Measurements from ENCODE around the gene MAP6.
"Not testable (repeated sequence)": the region's sequence is repeated elsewhere in the genome, so short reads cannot be mapped to it uniquely, and the experiment has no call there.

MAP6 gene

GRCh38 chr11:75668451-75669297 lies at the start of gene MAP6:
Gene MAP6 (minus strand): TSS chr11:75669038. CDS start chr11:75668369, 669 bp downstream.
- peak; percentile 91 for DNase-seq

- DNase-seq = no peak
Observed at GRCh38 chr11:75717608-75718418, 49.0 kb upstream of the MAP6 start, which contains the start of gene MOGAT2. Gene MOGAT2 (plus strand): TSS chr11:75717838. CDS start chr11:75717889, 51 bp downstream.

GRCh38 chr11:75716659-75717058 lies 47.8 kb upstream of the MAP6 start:
- peak; percentile 3 for DNase-seq

GRCh38 chr11:75715688-75716087 lies 46.9 kb upstream of the MAP6 start:
- no peak for DNase-seq

GRCh38 chr11:75714211-75714610 lies 45.4 kb upstream of the MAP6 start:
- no peak for DNase-seq

GRCh38 chr11:75706260-75706729 lies 37.5 kb upstream of the MAP6 start:
- peak; percentile 53 for DNase-seq

DNA sequence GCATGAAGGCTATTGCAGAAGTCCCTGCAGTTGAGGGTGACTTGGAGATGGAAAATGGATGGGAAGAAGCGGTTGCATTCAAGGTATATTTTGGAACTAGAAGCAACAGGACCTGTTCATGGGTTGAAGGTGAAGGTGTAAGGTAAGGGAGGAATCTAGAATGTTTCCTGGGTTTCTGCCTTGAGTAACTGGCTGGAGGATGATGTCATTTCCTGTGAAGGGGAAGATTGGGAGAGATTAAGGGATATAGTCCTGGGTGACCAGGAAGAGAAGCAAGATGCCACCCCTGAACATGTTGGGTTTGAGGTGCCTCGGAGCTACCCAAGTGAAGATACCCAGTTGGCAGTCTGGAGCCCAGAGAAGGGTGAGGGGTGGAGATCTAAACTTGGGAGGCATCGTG lies 36.7 kb upstream of the MAP6 start:
- DNase-seq = no peak

GRCh38 chr11:75703695-75704237 lies 34.9 kb upstream of the MAP6 start:
- no peak for DNase-seq

GRCh38 chr11:75700940-75701339 lies 32.1 kb upstream of the MAP6 start:
- no peak for DNase-seq

DNA sequence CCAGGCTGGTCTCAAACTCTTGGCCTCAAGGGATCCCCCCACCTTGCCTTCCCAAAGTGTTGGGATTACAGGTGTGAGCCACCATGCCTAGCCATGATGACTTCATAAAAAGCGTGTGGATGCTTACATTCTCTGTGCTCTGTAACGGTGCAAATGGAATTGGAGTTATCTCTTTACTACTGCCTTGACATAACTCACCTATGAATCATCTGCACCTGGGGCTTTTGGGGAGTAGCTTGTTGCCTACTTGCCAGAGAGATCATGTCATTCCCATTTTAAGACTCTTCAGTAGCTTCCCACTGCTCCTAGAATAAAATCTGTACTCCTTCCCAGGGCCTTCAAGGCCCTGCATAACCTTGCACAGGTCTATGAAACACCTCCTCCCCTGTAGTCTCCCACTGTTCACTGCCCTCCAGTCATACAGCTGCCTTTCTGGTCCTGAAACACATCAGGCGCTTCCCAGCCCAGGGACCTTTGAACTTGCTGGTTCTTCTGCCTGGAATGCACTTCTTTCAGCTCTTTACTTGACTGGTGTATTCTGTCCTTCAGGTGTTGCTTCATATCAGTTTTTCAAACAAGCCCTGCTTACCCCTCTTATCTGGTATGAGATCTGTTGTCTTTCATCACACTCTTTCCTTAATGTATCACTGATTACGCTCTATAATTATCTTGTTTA lies 29.2 kb upstream of the MAP6 start:
- DNase-seq = no peak

DNA sequence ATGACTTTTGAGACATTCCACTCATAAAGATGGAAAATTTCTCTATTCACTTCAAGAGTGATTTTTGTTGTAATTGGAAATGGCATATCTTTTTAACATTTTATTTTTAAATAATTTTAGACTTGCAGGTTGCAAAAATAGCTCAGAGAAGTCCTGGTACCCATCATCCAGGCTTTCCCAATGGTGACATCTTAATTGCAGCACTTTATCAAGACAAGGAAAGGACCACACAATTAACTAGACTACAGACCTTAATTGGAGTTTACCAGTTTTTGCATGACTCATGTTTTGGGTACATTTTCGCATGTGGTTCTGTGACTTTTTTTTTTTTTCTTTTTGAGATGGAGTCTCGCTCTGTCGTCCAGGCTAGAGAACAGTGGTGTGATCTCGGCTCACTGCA lies 23.0 kb upstream of the MAP6 start:
- no peak for DNase-seq

GRCh38 chr11:75689863-75690609 lies 21.2 kb upstream of the MAP6 start:
- no peak for DNase-seq

DNA sequence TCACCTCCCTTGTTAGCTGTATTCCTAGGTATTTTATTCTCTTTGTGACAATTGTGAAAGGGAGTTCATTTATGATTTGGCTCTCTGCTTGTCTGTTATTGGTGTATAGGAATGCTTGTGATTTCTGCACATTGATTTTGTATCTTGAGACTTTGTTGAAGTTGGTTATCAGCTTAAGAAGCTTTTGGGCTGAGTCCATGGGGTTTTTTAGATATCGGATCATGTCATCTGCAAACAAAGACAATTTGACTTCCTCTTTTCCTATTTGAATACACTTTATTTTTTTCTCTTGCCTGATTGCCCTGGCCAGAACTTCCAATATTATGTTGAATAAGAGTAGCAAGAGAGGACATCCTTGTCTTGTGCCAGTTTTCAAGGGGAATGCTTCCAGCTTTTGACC lies 15.0 kb upstream of the MAP6 start:
- not testable (repeated sequence) for DNase-seq

- no peak for DNase-seq
Observed at GRCh38 chr11:75679566-75679965, 10.7 kb upstream of the MAP6 start.

- no peak for DNase-seq
Observed at GRCh38 chr11:75678620-75679259, 9.9 kb upstream of the MAP6 start.

- no peak for DNase-seq
Observed at GRCh38 chr11:75677909-75678308, 9.1 kb upstream of the MAP6 start.

- DNase-seq = no peak
Observed at GRCh38 chr11:75677275-75677674, 8.4 kb upstream of the MAP6 start.

DNA sequence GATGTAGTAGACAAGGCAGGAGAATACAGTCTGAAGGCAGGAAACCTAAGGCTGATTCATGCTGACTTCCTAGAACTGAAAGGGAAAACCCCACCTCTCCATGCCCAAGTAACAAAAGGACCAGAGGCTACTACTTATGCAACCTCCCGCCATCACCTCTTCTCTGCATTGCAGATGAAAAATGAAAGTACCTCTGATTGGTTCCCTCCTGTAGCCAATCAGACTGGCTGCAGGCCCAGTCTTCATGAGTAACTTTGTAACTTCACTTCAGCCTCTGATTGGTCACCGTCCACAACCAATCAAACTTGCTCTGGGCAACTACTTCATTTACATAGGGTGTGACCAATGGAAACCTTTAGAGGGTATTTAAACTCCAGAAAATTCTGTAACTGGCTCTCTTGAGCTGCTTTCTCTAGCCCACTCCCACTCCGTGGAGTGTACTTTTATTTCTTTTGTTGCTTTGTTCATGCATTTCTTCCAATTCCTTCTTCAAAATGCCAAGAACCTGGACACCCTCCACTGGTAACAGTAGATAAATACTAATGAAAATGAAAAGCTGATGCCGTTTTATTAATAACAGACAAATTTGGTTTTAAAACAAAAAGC lies 5.2 kb upstream of the MAP6 start:
- no peak for DNase-seq

- DNase-seq = peak; percentile 53
Observed at GRCh38 chr11:75667831-75668450, 897 bp downstream of the MAP6 start.

- DNase-seq = peak; percentile 44
Observed at GRCh38 chr11:75667255-75667830, 1.5 kb downstream of the MAP6 start.
